HG02623 (cell line): Measurements from ENCODE around the gene E2F4.

ENCODE experiments used
- ATAC-seq: cut with Tn5 transposase; IDR thresholded peaks from one replicate; pipeline ENCODE4 v1.9.1; 2021; ENCODE audit warnings: moderate library complexity; ENCODE audit not compliant: unreplicated experiment

Gene E2F4

GRCh38 chr16:67190448-67191399 lies 1.2 kb upstream of the E2F4 start:
- no peak for ATAC-seq

- no peak for ATAC-seq
Measured at GRCh38 chr16:67191411-67191994, 452 bp upstream of the E2F4 start.

DNA sequence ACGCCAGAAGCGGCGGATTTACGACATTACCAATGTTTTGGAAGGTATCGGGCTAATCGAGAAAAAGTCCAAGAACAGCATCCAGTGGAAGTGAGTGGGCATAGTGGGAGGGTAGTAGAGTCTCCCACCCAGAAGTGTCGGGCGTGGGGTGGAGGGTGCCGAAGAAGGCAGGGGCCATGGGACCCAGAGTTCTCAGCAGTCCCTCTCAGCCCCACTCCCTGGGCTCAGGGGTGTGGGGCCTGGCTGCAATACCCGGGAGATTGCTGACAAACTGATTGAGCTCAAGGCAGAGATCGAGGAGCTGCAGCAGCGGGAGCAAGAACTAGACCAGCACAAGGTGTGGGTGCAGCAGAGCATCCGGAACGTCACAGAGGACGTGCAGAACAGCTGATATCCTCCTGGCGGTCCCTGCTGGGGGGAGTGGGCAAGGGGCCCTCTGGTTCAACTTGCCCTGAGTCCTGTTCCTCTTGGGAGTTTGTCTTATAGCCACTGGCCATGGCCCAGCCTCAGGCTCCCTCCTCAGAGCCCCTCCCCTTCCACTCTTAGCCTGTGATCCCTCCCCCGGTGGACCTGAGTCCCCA lies 916 bp downstream of the E2F4 start:
- no peak for ATAC-seq

DNA sequence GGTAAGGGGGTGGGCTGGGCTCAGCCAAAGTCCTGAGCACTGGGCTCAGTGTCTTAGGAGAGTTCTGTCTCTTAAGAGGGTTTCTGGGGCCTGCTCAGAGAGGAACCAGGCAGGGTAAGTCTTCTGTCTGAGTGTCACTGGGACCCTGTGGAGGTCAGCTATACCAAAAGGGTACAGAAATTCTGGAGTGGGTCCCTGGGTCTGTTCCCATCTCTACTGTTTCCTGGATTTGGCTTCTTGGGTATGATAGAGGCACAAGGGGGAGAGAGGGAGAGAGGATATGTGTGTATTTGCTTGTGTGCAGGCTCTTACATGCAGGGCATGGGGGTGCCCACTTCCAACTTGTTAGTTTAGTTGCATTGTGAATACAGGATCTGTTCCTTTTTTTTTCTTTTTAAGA lies 1.6 kb downstream of the E2F4 start:
- ATAC-seq, result no peak

DNA sequence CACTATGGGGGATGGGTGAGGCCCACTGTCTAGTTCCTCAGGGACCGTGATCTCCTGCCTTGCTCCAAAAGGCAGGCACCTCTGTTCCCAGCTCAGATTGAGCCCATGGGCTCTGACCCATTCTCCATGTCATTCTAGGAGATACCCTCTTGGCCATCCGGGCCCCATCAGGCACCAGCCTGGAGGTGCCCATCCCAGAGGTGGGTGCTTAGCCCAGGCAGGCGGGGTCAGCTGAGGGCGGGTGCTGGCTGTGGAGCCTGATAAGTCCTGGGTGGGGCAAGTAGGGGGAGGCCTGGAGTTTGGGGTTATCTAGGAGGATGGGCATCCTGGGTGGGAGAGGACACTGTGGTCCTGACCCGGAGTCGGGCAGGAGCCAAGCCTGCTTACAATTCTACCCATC lies 2.3 kb downstream of the E2F4 start:
- no peak for ATAC-seq

DNA sequence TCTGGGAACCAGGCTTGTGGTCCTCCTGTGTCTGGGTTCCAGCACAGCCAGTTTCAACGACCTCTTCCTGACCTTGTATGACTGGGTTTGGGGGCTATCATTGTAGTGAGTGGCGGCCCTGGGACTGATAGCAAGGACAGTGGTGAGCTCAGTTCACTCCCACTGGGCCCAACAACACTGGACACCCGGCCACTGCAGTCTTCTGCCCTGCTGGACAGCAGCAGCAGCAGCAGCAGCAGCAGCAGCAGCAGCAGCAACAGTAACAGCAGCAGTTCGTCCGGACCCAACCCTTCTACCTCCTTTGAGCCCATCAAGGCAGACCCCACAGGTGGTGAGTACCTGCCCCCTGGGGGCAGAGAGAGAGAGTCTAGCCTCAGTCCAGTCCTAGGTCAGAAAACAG lies 3.7 kb downstream of the E2F4 start:
- ATAC-seq, result no peak

GRCh38 chr16:67196881-67197280 lies 4.9 kb downstream of the E2F4 start:
- ATAC-seq, result no peak

- ATAC-seq, result no peak
Measured at GRCh38 chr16:67197704-67198103, 5.7 kb downstream of the E2F4 start.

- ATAC-seq, result no peak
Measured at GRCh38 chr16:67198238-67198734, 6.3 kb downstream of the E2F4 start.

- no peak for ATAC-seq
Measured at GRCh38 chr16:67199011-67199807, 7.3 kb downstream of the E2F4 start, which contains the start of gene ELMO3. ELMO3 (plus strand) TSS chr16:67199131; CDS start chr16:67199327, 196 bp downstream.

DNA sequence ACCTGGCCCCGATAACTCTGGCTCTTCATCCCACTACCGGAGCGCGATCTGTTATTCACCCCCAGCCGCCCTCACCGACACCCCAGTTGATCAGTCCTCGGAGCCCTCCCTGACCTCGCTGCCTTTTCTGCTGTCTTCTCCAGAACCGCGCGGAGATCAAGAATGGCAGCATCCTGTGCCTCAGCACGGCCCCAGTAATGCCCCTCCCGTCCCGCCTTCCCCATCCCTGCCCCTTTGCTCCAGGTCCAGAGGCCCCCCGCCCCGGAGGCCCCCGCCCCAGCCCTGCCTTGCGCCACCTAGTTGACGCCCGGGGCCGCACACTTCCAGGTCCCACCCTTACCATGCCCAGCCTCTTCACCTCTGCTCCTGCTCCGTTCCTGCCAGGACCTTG lies 7.8 kb downstream of the E2F4 start:
- ATAC-seq, result no peak

- ATAC-seq, result no peak
Measured at GRCh38 chr16:67200491-67200890, 8.5 kb downstream of the E2F4 start.

- ATAC-seq, result no peak
Measured at GRCh38 chr16:67201411-67202345, 9.7 kb downstream of the E2F4 start.

DNA sequence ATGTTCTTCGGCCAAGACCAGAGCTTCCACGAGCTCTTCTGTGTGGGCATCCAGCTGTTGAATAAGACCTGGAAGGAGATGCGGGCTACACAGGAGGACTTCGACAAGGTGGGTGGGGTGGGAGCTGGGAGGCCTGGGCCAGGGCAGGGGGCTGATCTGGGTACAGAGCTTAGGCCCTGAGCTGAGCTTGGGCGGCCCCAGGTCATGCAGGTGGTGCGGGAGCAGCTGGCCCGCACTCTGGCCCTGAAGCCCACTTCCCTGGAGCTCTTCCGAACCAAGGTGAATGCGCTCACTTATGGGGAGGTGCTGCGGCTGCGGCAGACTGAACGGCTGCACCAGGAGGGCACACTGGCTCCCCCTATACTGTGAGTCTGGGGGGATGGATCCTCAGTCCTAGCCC lies 10.5 kb downstream of the E2F4 start:
- no peak for ATAC-seq

GRCh38 chr16:67202956-67203493 lies 11.1 kb downstream of the E2F4 start:
- no peak for ATAC-seq

DNA sequence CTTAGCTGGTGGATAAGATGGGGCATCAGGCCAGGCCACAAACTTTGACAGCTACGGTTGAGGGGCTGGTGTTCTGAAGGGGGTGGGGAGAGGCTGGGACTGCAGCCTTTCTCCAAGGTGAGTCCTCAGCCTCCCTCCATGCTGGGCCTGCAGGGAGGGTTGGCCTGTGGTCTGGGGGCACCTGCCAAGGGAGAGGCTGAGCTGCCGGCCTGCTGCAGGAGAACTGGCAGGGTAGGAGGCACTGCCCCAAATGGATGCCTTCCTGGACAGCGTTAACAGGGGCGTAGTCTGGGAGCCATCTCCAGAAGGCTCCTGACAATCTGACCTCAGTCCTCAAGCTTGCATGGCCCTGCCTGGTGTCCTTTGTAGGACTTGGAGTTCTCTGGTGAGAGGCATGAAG lies 12.1 kb downstream of the E2F4 start:
- ATAC-seq, result no peak

DNA sequence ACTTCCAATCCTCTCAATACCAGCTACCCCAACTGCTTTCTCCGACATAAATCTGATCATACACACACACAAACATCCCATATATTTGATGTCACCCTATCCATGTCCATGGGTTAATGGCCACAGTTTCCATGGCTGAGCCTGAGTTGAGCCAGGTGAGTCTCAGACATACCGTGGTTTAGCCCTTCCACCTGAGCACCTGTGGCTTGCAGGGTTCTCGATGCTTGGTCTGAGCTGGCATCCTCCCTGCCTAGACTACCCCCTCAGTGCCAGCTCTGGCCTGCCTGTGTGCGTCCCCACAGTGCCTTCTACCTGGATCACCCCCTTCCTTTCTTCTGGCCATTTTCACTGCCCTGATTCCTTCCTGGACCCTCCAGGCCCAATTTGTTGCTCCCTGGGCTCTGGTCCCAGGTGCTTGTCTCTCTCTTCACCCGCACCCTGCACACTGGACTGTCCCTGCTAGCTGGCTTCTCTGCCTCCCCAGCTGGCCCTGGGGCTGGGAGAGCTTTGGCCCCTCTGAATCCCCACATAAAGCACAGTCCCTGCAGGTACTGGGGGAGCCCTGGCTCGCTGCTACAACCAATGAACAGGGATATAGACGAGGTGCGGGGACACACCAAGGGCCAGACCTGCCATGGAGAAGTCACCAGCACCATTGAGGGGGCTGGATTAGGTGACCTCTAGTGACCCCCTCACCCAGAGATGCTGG lies 14.3 kb downstream of the E2F4 start:
- ATAC-seq, result no peak

DNA sequence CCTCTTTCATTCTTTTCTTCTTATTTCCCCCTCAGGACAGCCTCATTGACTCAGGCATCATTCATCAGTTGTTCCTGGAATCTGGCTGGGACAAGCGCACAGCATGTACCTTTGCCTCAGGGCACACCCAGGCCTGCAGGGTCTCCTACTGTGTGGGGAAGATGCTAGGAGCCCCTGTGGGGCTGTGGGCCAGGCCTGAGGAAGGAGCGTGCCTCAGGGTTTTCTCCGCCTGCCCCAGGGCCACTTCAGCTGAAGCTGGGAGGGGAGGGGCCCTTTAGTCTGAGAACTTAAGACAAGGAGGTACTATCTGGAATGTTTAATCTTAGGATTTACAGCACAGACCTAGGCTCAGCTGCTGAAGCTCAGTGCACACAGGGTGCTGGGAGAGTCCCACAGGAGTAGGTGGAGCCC lies 14.9 kb downstream of the E2F4 start:
- no peak for ATAC-seq
